HG03469 (cell line): ENCODE data around the gene DHX29.

ENCODE experiments used
- ATAC-seq: cut with Tn5 transposase; IDR thresholded peaks from one replicate; pipeline ENCODE4 v1.9.1; 2021; ENCODE audit warnings: mild to moderate bottlenecking, moderate library complexity, moderate number of reproducible peaks; ENCODE audit not compliant: unreplicated experiment

DHX29 gene, protein sequence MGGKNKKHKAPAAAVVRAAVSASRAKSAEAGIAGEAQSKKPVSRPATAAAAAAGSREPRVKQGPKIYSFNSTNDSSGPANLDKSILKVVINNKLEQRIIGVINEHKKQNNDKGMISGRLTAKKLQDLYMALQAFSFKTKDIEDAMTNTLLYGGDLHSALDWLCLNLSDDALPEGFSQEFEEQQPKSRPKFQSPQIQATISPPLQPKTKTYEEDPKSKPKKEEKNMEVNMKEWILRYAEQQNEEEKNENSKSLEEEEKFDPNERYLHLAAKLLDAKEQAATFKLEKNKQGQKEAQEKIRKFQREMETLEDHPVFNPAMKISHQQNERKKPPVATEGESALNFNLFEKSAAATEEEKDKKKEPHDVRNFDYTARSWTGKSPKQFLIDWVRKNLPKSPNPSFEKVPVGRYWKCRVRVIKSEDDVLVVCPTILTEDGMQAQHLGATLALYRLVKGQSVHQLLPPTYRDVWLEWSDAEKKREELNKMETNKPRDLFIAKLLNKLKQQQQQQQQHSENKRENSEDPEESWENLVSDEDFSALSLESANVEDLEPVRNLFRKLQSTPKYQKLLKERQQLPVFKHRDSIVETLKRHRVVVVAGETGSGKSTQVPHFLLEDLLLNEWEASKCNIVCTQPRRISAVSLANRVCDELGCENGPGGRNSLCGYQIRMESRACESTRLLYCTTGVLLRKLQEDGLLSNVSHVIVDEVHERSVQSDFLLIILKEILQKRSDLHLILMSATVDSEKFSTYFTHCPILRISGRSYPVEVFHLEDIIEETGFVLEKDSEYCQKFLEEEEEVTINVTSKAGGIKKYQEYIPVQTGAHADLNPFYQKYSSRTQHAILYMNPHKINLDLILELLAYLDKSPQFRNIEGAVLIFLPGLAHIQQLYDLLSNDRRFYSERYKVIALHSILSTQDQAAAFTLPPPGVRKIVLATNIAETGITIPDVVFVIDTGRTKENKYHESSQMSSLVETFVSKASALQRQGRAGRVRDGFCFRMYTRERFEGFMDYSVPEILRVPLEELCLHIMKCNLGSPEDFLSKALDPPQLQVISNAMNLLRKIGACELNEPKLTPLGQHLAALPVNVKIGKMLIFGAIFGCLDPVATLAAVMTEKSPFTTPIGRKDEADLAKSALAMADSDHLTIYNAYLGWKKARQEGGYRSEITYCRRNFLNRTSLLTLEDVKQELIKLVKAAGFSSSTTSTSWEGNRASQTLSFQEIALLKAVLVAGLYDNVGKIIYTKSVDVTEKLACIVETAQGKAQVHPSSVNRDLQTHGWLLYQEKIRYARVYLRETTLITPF (N-terminal part only)

GRCh38 chr5:55307383-55308253, at the start of gene DHX29, which contains the start of gene MTREX:
TSS of gene DHX29 (minus strand) at chr5:55307694. CDS start at chr5:55307573, 121 bp downstream.
TSS of gene MTREX (plus strand) at chr5:55307989. CDS start at chr5:55308014, 25 bp downstream.
- peak; percentile 73 for ATAC-seq

DNA sequence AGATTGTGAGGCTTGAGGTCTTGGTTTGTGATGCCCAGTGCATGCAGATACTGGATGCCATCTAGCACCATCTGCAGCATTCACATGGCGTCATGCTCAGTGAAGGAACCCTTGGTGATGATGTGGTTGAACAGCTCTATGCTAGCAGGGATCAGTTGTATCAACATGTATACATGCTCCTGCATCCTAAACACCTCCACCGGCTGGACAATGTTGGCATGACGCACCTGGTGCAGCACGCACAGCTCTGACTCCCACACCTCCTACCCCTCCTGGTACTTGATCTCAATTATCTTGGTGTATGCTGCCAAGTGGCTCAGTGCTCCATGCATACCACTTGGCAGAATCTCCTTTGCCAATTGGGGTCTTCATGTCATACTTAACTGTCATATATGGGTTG, 49.4 kb upstream of the DHX29 start:
- no peak for ATAC-seq

DNA sequence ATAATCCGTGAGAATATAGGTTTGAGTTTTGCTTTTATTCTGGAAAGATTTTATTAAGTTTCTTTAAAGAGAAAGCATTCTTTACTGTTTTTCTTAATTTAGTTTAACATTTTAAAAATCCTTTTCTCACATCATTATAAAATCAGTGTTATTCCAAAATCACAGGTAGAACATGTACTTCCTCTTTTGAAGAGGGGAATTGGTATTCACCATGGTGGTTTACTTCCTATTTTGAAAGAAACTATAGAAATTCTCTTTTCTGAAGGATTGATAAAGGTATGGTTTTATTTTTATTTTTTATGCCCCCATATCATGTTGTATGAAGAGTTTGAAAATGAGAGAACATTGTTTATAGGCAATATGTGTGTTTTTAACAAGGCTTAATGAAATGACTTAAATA, 43.3 kb upstream of the DHX29 start:
- ATAC-seq = no peak

DNA sequence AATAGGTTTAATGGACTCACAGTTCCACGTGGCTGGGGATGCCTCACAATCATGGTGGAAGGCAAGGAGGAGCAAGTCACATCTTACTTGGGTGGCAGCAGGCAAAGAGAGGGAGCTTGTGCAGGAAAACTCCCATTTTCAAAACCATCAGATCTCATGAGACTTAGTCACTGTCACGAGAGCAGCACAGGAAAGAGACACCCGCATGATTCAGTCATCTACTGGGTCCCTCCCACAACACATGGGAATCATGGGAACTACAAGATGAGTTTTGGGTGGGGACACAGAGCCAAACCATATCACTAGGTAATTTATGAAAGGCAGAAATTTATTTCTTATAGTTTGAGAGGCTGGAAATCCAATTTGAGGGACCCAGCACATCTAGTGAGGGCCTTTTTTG, 40.3 kb upstream of the DHX29 start:
- ATAC-seq = no peak

DNA sequence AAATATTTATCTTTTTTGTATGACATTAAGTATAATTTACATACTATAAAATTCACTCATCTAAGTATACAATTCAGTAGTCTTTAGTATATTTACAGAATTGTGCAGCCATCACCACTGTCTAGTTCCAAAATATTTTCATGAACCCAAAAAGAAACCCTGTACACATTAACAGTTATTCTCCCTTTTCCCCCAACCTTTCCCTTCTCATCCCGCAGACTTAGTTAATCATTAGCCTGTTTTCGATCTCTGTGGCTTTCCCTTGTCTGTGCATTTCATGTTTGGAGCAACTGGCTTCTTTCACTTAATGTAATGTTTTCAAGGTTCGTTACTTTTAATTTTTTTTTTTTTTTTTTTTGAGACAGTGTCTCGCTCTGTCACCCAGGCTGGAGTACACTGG, 37.8 kb upstream of the DHX29 start:
- ATAC-seq = no peak

DNA sequence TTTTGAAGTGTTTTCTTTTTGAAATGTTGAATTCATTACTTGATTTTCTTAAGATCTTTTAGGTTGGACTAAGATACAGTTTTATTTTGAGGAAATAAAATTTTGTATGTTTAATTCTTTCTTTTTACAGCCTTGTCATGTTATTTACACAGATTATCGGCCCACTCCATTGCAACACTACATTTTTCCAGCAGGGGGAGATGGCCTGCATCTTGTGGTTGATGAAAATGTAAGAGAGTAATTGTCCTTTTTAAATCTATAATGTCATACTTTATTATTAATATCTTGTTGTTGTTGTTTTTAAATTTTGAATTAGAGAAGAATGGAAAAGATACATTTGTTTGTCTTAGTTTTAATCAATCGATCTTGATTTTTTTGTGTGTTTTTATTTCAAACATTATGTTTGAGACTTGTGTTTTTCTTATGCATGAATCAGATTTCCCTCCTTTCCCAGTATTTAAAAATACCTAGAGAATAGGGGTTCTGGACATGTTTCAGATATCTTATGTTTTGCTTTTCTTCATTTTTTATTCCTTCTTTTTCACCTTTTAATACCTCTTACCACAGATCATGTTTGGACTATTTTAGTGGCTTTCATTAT, 37.0 kb upstream of the DHX29 start:
- ATAC-seq = no peak

GRCh38 chr5:55343609-55344008, 36.1 kb upstream of the DHX29 start:
- no peak for ATAC-seq

DNA sequence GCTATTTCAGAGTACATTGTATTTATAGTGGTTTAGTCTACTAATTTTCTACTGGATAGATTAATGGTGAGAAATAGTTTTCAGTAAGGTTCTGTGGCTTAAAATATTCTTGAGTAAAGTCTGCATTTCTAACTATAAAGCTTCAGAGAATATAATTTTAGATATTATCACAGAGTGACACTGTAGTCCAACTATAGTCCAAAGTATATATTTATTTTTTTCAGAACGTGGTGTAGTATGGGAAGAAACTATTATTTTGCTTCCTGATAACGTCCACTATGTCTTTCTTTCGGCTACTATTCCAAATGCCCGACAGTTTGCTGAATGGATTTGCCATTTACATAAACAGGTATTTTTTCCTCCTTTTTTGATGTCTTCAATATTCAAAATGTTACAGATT, 35.6 kb upstream of the DHX29 start:
- ATAC-seq = no peak

DNA sequence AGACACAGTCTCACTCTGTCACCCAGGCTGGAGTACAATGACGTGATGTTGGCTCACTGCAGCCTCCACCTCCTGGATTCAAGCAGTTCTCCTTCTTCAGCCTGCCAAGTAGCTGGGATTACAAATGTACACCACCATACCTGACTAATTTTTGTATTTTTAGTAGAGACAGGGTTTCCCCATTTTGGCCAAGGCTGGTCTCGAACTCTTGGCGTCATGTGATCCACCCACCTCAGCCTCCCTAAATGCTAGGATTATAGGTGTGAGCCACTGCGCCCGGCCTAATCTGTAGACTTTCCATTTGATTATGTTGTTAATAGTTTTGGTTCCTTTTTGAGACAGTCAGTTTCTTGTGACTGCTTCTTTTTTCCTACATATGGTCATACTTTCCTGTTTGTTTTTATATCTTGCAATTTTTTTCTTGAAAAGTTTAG, 31.3 kb upstream of the DHX29 start:
- no peak for ATAC-seq

- no peak for ATAC-seq
Observed at GRCh38 chr5:55338092-55338613, 30.7 kb upstream of the DHX29 start.

DNA sequence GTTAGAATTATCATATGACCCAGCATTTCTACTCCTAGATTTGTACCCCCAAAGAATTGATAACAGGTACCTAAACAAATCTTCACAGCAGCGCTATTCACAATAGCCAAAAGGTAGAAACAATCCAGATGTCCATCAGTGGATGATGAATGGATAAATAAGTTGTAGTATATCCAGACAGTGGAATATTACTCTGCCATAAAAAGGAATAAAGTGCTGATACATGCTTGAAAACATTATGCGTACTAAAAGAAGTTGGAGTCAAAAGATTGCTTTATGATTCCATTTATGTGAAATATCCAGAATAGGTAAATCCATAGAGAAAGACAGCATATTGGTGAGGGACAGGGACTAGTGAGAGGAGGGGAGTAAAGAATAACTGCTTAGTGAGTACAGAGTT, 26.3 kb upstream of the DHX29 start:
- no peak for ATAC-seq

GRCh38 chr5:55333017-55333416, 25.5 kb upstream of the DHX29 start:
- ATAC-seq = no peak

DNA sequence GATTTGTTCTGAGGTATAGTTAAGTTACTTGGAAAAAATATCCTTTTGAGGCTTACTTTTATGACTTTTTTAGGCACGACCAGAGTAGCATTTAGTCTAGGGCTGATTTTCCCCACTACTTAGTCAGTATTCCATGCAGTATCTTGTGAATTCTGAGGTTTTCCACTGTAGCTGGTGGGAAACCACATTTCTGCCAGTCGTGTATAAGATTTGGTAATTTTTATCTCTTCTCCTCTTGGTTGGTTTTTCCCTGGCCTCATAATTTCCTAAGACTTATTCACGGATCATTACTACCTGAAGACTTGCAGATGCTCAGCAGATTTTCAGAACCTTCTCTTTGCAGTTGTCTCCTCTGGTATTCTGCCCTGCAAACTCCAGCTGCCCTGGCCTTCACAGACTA, 23.8 kb upstream of the DHX29 start:
- ATAC-seq = no peak

DNA sequence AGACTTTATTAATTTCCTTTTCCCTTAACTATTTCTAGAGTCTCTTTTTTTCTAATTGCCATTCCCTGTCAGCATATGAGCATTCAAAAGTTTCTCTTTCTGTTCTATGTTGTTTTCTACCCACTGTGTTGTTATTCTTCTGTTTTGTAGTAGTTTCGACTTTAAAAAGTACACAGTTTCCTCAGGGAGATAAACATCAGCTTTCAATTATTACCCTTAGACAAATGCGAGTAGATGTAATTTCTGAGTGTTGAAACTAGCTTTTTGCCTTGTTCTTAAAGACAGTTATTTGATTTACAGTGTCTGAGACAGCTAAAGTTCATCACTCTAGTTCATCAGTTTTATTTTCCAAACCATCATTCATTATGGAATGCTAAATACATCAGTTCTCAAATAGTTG, 19.8 kb upstream of the DHX29 start:
- no peak for ATAC-seq

DNA sequence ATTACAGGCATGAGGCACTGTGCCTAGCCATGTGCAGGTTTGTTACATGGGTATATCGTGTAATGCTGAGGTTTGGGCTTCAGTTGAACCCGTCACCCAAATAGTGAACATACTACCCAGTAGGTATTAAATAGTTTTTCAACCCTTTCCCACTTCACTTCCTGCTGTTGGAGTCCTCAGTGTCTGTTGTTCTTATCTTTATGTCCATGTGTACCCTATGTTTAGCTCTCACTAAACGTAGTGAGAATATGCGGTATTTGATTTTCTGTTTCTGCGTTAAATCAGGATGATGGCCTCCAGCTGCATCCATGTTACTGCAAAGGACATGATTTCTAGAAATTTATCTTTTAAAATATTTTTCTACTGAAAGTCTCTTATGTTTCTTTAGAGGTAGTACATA, 18.1 kb upstream of the DHX29 start:
- ATAC-seq = no peak

DNA sequence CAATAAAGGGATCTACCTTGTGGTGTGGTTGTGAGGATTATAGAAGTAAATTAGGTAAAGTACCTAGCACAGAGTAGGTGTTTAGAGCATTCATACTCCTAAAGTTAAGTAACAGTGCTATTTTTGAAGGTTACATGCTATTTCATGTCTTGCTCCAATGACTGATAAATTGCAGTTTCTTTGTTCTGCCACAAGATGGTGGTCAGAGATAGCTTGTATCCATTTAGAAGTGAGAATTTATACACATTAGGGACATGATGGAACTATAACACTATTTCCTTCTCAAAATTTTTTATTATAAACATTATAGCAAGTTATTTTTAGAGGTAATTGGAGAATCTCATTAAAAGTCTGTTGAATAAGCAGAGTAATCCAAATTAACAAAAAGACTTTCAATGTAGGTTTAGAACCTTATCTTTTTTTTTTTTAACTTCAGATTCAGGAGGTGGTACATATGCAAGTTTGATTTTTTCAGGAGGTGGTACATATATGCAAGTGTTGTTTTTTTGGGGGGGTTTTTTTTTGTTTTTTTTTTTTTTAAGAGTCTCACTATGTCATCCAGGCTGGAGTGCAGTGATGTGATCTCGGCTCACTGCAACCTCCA, 17.4 kb upstream of the DHX29 start:
- ATAC-seq = no peak

GRCh38 chr5:55324006-55324405, 16.5 kb upstream of the DHX29 start:
- ATAC-seq = no peak

DNA sequence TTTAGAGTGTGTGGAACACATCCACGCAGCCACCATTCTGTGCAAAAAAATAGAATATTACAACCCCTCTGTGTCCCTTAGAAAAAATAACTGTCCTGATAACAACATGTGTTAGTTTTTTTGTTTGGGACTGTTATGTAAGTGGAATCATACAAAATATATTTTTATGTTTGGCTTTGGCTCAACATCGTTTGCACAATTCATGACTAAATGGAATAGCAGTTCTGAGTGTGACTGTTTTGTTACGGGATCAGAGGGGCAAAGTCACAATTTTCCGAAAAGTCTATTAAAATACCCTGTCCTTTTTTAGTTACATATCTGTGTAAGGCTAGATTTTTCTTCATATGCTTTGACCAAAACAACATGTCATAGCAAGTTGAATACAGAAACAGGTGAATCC, 13.1 kb upstream of the DHX29 start:
- ATAC-seq = no peak

DNA sequence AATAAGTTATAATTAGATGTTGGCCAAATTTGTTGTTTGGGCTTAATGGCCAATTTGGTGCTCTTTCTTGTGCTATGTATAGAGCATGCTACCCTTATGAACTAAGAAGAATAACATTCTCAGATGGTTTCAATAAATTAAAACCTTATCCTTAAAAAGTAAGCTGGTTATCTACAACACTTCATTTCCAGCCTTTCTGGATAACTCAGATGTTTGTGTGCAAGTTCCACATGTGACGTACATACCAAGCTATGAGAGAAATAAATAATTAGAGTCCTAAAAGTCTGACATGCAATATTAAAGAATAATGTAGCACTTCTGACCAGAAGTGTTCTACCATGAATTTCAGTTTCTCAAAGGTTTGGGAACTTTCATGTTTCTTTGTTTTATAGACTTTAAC, 12.0 kb upstream of the DHX29 start:
- no peak for ATAC-seq
